VCaP (cell line): Measurements from ENCODE around the gene AMDHD2.

ENCODE experiments used
- H3K27ac ChIP-seq: fragments of 450-650 bp; 2 replicates; pipeline ENCODE4 v1.5.1; 2017
- TF ChIP-seq, protein P1 (sequence below): fragments of 450-650 bp; conservative IDR thresholded peaks from 2 replicates; pipeline ENCODE4 v1.5.1; 2017; ENCODE audit warnings: mild to moderate bottlenecking, moderate library complexity

Gene AMDHD2

DNA sequence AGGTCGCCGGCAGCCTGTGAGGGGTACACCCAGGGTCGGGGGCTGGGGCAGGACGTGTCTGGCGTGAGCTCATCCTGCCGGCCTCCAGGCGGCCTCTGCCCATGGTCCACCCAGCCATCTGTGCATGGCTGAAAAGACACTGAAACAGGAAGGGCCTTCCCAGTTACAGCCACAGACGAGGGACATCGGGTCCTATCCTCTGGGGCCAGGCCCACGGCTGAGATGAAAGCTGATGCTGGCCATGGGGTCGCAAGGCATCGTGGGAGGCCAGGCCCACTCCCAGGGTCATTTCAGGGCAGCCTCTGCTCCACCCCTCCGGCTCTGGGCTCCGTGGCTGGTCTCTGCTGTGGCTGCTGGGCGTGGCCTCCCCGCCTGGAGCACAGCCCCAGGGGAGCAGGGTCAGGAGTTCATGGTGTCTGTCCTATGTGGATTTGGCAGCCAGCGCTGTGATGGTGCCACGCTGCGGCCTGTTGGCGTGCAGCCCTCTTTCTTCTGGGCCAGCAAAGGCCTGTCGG, 23.0 kb upstream of the AMDHD2 start:
- TF ChIP-seq, protein P1, sequence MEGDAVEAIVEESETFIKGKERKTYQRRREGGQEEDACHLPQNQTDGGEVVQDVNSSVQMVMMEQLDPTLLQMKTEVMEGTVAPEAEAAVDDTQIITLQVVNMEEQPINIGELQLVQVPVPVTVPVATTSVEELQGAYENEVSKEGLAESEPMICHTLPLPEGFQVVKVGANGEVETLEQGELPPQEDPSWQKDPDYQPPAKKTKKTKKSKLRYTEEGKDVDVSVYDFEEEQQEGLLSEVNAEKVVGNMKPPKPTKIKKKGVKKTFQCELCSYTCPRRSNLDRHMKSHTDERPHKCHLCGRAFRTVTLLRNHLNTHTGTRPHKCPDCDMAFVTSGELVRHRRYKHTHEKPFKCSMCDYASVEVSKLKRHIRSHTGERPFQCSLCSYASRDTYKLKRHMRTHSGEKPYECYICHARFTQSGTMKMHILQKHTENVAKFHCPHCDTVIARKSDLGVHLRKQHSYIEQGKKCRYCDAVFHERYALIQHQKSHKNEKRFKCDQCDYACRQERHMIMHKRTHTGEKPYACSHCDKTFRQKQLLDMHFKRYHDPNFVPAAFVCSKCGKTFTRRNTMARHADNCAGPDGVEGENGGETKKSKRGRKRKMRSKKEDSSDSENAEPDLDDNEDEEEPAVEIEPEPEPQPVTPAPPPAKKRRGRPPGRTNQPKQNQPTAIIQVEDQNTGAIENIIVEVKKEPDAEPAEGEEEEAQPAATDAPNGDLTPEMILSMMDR = no peak
- H3K27ac ChIP-seq = no peak overlapping the region

DNA sequence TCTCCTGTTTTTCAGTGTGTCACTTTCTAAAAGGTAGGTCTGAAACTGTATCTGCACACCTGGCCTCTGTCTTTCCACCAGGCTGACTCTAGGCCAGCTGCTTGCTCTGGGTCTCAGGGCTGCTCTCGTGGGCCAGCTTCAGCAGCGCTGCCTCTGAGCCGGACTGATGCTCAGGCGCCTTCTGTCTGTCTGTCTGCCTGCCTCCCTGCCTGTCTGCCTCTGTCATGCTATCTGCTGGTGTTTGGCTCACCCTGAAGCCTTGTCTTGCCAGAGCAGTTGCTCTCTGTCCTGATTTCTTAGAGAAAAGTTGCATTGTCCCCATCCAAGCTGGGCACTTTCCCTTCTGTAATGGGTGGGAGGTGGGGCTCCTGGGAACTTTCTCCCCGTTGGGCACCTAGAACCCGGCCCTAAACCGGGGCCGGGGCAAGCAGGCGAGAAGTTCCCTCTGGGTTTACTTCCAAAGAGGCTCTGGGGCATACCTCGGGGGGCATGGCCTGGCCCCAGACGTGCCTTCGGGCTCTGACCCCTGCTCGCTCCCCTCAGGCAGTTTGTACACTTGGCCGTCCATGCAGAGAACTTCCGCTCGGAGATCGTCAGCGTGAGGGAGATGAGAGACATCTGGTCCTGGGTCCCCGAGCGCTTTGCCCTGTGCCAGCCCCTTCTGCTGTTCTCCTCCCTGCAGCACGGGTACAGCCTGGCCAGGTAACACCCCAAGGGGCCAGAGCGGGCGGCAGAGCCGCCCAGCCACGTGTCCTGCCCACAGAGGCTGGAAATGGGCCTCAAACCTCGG, 22.3 kb upstream of the AMDHD2 start:
- TF ChIP-seq, protein P1 = no peak
- H3K27ac ChIP-seq = no peak overlapping the region

DNA sequence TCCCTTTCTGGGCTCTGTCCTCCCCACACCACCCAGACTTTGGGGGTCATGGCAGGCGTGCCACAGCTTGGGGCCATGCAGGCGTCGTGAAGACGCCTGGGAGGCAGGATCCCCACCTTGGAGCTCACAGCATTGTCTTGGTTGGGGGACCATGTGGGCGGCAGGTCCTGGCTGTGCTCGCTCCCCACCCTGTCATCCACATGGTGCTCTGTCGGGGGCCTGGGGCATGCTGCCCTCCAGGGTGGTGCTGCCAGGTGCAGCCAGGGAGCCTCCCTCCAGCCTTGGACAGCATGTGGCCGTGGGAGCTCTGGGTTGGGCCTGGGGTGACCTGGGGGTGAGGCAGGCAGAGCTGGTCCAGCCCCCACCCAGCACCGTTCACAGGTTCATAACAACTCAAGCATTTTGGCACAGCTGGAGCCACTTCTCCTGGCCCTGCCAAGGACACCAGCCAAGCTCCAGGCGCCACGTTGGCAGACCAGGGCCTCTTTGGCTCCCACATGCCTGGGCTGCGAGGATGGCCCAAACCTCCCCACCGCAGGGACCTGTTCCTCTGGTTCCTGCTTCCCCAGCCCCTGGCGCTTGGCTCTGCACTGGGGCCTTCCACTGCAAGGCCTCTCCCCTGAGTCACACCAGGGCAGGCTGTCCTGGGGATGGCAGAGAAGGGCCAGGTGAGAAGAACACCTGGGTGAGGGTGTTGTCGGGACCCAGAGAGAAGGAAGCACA, 21.5 kb upstream of the AMDHD2 start:
- H3K27ac ChIP-seq = no peak overlapping the region
- TF ChIP-seq, protein P1 = no peak

DNA sequence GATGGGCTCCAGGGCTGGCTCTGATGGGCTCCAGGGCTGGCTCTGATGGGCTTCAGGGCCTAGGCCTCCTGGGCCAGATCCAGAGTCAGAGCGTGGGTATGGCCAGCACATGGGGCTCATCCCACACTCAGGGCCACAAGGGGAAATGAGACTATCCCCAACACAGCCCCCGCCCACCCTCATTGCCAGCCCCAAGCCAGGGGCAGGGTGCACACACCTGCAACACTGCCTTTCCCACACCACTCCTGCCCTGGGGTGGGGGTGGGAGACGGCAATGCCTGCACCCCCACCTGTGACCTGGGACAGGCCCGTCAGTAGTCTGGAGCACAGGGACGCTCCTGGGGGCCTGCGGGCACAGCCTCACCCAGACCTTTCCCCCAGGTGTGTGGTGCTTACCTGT, 20.7 kb upstream of the AMDHD2 start:
- TF ChIP-seq, protein P1 = no peak
- no peak overlapping the region for H3K27ac ChIP-seq

DNA sequence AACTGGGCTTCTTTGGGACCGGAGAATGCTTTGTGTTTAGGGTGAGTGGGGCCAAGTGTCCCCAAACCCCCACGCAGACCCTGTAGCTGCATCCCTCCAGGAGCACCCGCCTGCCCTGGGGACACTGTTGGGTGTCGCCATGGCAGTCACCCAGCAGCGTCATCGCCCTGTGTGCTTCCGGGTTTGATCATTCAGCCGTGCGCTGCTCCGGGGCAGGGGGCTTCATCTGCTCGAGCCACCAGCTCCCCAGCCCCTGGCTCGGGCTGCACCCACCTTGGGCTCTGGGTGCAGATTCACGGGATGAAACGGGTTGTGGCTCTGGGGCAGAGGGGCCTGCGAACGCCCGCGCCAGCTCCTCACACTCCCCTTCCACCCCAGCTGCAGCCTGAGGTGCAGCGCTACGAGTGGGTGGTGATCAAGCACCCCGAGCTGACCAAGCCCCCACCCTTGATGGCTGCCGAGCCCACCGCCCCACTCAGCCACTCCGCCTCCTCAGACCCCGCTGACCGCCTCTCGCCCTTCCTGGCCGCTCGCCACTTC, 20.2 kb upstream of the AMDHD2 start:
- no peak overlapping the region for H3K27ac ChIP-seq
- TF ChIP-seq, protein P1 = no peak

DNA sequence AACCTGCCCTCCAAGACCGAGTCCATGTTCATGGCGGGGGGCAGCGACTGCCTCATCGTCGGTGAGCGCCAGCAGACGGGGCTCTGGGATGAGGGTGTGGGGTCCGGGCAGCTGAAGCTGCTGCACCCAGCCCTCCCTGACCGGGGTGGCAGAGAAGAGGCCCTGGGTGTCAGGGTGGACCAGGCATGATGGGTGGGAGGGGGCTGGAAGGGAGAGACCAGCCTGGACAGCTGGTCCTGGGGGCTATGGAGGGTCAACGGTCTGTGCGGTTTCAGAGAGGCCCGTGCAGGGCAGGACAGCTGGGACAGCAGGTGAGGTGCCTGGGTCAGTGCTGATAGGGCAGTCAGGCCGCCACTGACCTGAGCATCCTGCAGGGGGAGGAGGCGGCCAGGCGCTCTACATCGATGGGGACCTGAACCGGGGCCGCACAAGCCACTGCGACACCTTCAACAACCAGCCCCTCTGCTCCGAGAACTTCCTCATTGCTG, 19.7 kb upstream of the AMDHD2 start:
- TF ChIP-seq, protein P1 = no peak
- no peak overlapping the region for H3K27ac ChIP-seq
